GM06990 (cell line): ENCODE data around the gene GALK2.
A peak's percentile ranks its signal among the peaks of the same experiment; 100 is the strongest.

Experiments
- DNase-seq: peaks from one replicate; pipeline ENCODE4 v3.0.0-alpha.2; 2011; ENCODE audit not compliant: insufficient read length; ENCODE audit errors: extremely low read depth
- H3K27me3 ChIP-seq: replicated peaks from 2 replicates; pipeline ENCODE4 v1.6.0; 2011; ENCODE audit warnings: low read length; ENCODE audit not compliant: control insufficient read depth, insufficient read depth
- H3K36me3 ChIP-seq: 2 replicates; pipeline ENCODE4 v1.5.1; 2011; ENCODE audit warnings: low read length; ENCODE audit not compliant: control insufficient read depth, insufficient read depth
- H3K4me3 ChIP-seq: replicated peaks from 2 replicates; pipeline ENCODE4 v1.5.1; 2011; ENCODE audit warnings: low read depth, mild to moderate bottlenecking, control low read depth, low read length
- CTCF ChIP-seq: IDR thresholded peaks from 2 replicates; pipeline ENCODE4 v1.5.1; 2011; ENCODE audit warnings: low read length, control low read depth, mild to moderate bottlenecking, inconsistent platforms; ENCODE audit not compliant: insufficient read depth, poor library complexity, severe bottlenecking

GALK2 gene

GRCh38 chr15:49212897-49213296, 42.9 kb downstream of the GALK2 start:
- no peaks in the 10 kb centered on the region for H3K27me3 ChIP-seq
- DNase-seq: no peak
- no peak overlapping the region for H3K4me3 ChIP-seq
- TF ChIP-seq CTCF: no peak
- H3K36me3 ChIP-seq: no peaks in the 10 kb centered on the region

GRCh38 chr15:49215768-49216739, 46.0 kb downstream of the GALK2 start:
- peak; percentile 32 for TF ChIP-seq CTCF
- no peak overlapping the region for H3K4me3 ChIP-seq
- H3K27me3 ChIP-seq: no peaks in the 10 kb centered on the region
- H3K36me3 ChIP-seq: peaks cover 3% of the 10 kb centered on the region; the same call in 1 of the 2 replicates
- DNase-seq: peak; percentile 40

GRCh38 chr15:49223536-49224274, 53.7 kb downstream of the GALK2 start:
- Histone ChIP-seq H3K27me3 (no peaks in the 10 kb centered on the region), H3K36me3 (peaks cover 2% of the 10 kb centered on the region), H3K4me3 (no peak overlapping the region)
- no peak for TF ChIP-seq CTCF
- no peak for DNase-seq

- TF ChIP-seq CTCF: peak; percentile 22
- no peaks in the 10 kb centered on the region for H3K27me3 ChIP-seq
- no peak for DNase-seq
- H3K4me3 ChIP-seq: no peak overlapping the region
- H3K36me3 ChIP-seq: peaks cover 7% of the 10 kb centered on the region
These were observed 55.7 kb downstream of the GALK2 start for GRCh38 chr15:49225572-49226281.

- no peak for DNase-seq
- TF ChIP-seq CTCF: no peak
- Histone ChIP-seq H3K4me3 (no peak overlapping the region), H3K27me3 (no peaks in the 10 kb centered on the region), H3K36me3 (peaks cover 10% of the 10 kb centered on the region)
These were observed 57.6 kb downstream of the GALK2 start for GRCh38 chr15:49227602-49228001.
